Measurements from ENCODE around the gene METAP1D. TPM values are rescaled to one million over a fixed set of nuclear protein-coding genes. Genes with fewer than 3 reads are reported as not detected.

Gene METAP1D
- total RNA-seq, 2 donors from 2014 or later, result 11.6 to 13.6 TPM

- no peak for DNase-seq (ENCODE audit: low spot score)
- WGBS, result 97% methylated on average over 2 of the region's 2 CpGs
- H3K9me3 ChIP-seq, result no peaks in the 10 kb centered on the region
- H3K27ac ChIP-seq, result no peak overlapping the region
- intact Hi-C loops (cut with DNase I), result no loop called here
- TF ChIP-seq, protein P1, sequence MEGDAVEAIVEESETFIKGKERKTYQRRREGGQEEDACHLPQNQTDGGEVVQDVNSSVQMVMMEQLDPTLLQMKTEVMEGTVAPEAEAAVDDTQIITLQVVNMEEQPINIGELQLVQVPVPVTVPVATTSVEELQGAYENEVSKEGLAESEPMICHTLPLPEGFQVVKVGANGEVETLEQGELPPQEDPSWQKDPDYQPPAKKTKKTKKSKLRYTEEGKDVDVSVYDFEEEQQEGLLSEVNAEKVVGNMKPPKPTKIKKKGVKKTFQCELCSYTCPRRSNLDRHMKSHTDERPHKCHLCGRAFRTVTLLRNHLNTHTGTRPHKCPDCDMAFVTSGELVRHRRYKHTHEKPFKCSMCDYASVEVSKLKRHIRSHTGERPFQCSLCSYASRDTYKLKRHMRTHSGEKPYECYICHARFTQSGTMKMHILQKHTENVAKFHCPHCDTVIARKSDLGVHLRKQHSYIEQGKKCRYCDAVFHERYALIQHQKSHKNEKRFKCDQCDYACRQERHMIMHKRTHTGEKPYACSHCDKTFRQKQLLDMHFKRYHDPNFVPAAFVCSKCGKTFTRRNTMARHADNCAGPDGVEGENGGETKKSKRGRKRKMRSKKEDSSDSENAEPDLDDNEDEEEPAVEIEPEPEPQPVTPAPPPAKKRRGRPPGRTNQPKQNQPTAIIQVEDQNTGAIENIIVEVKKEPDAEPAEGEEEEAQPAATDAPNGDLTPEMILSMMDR (IDR thresholded peaks at IDR 0.05), result no peak
- no peak for TF ChIP-seq POLR2AphosphoS5 (IDR thresholded peaks at IDR 0.05)
- TF ChIP-seq POLR2A (IDR thresholded peaks at IDR 0.05), result no peak
- no peaks in the 10 kb centered on the region for H3K4me1 ChIP-seq (replicated peaks)
- H3K36me3 ChIP-seq, result no peaks in the 10 kb centered on the region
- H3K4me3 ChIP-seq, result no peak overlapping the region
- no peaks in the 10 kb centered on the region for H3K27me3 ChIP-seq (replicated peaks; ENCODE audit: insufficient read depth)
Observed at GRCh38 chr2:172072706-172073105, 73.0 kb downstream of the METAP1D start.

- Histone ChIP-seq H3K4me3 (no peak overlapping the region), H3K27ac (no peak overlapping the region), H3K9me3 (no peaks in the 10 kb centered on the region), H3K27me3 (replicated peaks; ENCODE audit: insufficient read depth) (no peaks in the 10 kb centered on the region), H3K36me3 (no peaks in the 10 kb centered on the region), H3K4me1 (replicated peaks) (no peaks in the 10 kb centered on the region)
- 99% methylated on average over 4 of the region's 4 CpGs for WGBS
- DNase-seq (ENCODE audit: low spot score), result no peak
- intact Hi-C loops (cut with DNase I), result no loop called here
- TF ChIP-seq, protein P1 (IDR thresholded peaks at IDR 0.05), result no peak
- TF ChIP-seq POLR2AphosphoS5 (IDR thresholded peaks at IDR 0.05) (no peak), POLR2A (IDR thresholded peaks at IDR 0.05) (no peak)
Observed at GRCh38 chr2:172073518-172073917, 73.8 kb downstream of the METAP1D start.

- Histone ChIP-seq H3K27me3 (replicated peaks; ENCODE audit: insufficient read depth) (peaks cover 3% of the 10 kb centered on the region), H3K4me3 (no peak overlapping the region), H3K4me1 (replicated peaks) (no peaks in the 10 kb centered on the region), H3K36me3 (no peaks in the 10 kb centered on the region), H3K9me3 (no peaks in the 10 kb centered on the region), H3K27ac (no peak overlapping the region)
- 96% methylated on average over 1 of the region's 1 CpG for WGBS
- TF ChIP-seq, protein P1 (IDR thresholded peaks at IDR 0.05), result no peak
- TF ChIP-seq POLR2AphosphoS5 (IDR thresholded peaks at IDR 0.05) (no peak), POLR2A (IDR thresholded peaks at IDR 0.05) (no peak)
- no peak for DNase-seq (ENCODE audit: low spot score)
- intact Hi-C loops (cut with DNase I), result no loop called here
Observed at GRCh38 chr2:172074254-172074653, 74.5 kb downstream of the METAP1D start.

- no peaks in the 10 kb centered on the region for H3K36me3 ChIP-seq
- no peak overlapping the region for H3K27ac ChIP-seq
- TF ChIP-seq POLR2AphosphoS5 (IDR thresholded peaks at IDR 0.05) (no peak), POLR2A (IDR thresholded peaks at IDR 0.05) (no peak)
- TF ChIP-seq, protein P1 (IDR thresholded peaks at IDR 0.05), result no peak
- intact Hi-C loops (cut with DNase I), result no loop called here
- H3K9me3 ChIP-seq, result no peaks in the 10 kb centered on the region
- DNase-seq (ENCODE audit: low spot score), result no peak
- WGBS, result 92% methylated on average over 5 of the region's 5 CpGs
- H3K27me3 ChIP-seq (replicated peaks; ENCODE audit: insufficient read depth), result peaks cover 42% of the 10 kb centered on the region
- no peaks in the 10 kb centered on the region for H3K4me1 ChIP-seq (replicated peaks)
- no peak overlapping the region for H3K4me3 ChIP-seq
Observed at GRCh38 chr2:172079416-172079815, 79.7 kb downstream of the METAP1D start.

DNA sequence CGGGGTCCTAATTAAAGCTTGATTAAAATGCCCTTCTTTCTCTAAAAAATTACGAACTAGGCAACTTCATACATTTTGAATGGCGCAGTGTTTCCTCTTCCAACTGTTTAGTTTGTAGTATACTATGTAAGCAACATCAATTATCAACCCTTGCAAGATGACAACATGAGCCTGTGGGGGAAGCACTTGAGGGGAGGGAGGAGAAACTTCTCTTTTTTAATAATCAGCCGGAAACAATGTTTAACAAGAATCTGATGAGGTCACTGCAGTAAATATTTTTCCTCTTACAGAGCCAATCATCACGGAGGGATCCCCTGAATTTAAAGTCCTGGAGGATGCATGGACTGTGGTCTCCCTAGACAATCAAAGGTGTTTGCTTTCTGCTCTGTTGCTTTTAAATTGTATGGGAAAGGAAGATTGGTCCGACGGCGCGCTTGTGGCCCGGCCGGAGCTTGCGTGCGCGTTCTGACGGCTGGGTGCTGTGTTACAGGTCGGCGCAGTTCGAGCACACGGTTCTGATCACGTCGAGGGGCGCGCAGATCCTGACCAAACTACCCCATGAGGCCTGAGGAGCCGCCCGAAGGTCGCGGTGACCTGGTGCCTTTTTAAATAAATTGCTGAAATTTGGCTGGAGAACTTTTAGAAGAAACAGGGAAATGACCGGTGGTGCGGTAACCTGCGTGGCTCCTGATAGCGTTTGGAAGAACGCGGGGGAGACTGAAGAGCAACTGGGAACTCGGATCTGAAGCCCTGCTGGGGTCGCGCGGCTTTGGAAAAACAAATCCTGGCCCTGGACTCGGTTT is 80.3 kb downstream of the METAP1D start:
- Histone ChIP-seq H3K27me3 (replicated peaks; ENCODE audit: insufficient read depth) (peaks cover 48% of the 10 kb centered on the region), H3K36me3 (no peaks in the 10 kb centered on the region), H3K4me3 (no peak overlapping the region), H3K9me3 (no peaks in the 10 kb centered on the region), H3K4me1 (replicated peaks) (peaks cover 5% of the 10 kb centered on the region), H3K27ac (no peak overlapping the region)
- 58% methylated on average over 38 of the region's 38 CpGs for WGBS
- no peak for DNase-seq (ENCODE audit: low spot score)
- TF ChIP-seq POLR2AphosphoS5 (IDR thresholded peaks at IDR 0.05) (no peak), POLR2A (IDR thresholded peaks at IDR 0.05) (no peak)
- TF ChIP-seq, protein P1 (IDR thresholded peaks at IDR 0.05), result no peak
- intact Hi-C loops (cut with DNase I), result no loop called here

Measured in prostate gland (tissue), 2 donors.